HepG2 (cell line): ENCODE results near the gene OR1S2. TPM values are rescaled to one million over a fixed set of nuclear protein-coding genes. Genes with fewer than 3 reads are reported as not detected.
A peak's percentile ranks its signal among the peaks of the same experiment; 100 is the strongest.

Experiments used
- ARHGAP35 ChIP-seq: sonication (generic); formaldehyde crosslinking; IDR thresholded peaks from 2 replicates; pipeline ENCODE4 v1.9.0; 2022; ENCODE audit warnings: mild to moderate bottlenecking, inconsistent platforms, moderate library complexity, missing genetic modification reagents, borderline replicate concordance
- BATF2 ChIP-seq: sonication (generic); formaldehyde crosslinking; IDR thresholded peaks from 2 replicates; pipeline ENCODE4 v1.8.0; 2022; ENCODE audit warnings: mild to moderate bottlenecking, missing genetic modification reagents, moderate library complexity
- BCL6 ChIP-seq: IDR thresholded peaks from 2 replicates; pipeline ENCODE4 v1.6.1; 2016; ENCODE audit warnings: missing genetic modification reagents, missing compliant biosample characterization
- CEBPG ChIP-seq: IDR thresholded peaks from 2 replicates; pipeline ENCODE4 v1.6.1; 2016
- FOXA3 ChIP-seq: IDR thresholded peaks from 2 replicates; pipeline ENCODE4 v1.6.1; 2016; ENCODE audit warnings: missing genetic modification reagents, missing compliant biosample characterization
- FOXK1 ChIP-seq: sonication (generic); formaldehyde crosslinking; IDR thresholded peaks from 2 replicates; pipeline ENCODE4 v1.4.0; 2020; ENCODE audit warnings: low read depth, missing genetic modification reagents, borderline replicate concordance
- MAFG ChIP-seq: sonication (generic); formaldehyde crosslinking; IDR thresholded peaks from 2 replicates; pipeline ENCODE4 v1.5.1; 2020; ENCODE audit warnings: mild to moderate bottlenecking, missing genetic modification reagents
- MEIS1 ChIP-seq: sonication (generic); formaldehyde crosslinking; IDR thresholded peaks from 2 replicates; pipeline ENCODE4 v1.9.0; 2021; ENCODE audit warnings: mild to moderate bottlenecking, missing genetic modification reagents, moderate library complexity, borderline replicate concordance
- MTF1 ChIP-seq: sonication (generic); formaldehyde crosslinking; IDR thresholded peaks from 2 replicates; pipeline ENCODE4 v1.5.0; 2020; ENCODE audit warnings: missing genetic modification reagents
- PPARG ChIP-seq: conservative IDR thresholded peaks from 2 replicates; pipeline ENCODE4 v1.6.1; 2016; ENCODE audit warnings: missing biosample characterization, missing genetic modification reagents
- RFXAP ChIP-seq: sonication (generic); formaldehyde crosslinking; IDR thresholded peaks from 2 replicates; pipeline ENCODE4 v1.4.0; 2020; ENCODE audit warnings: missing genetic modification reagents, borderline replicate concordance
- SCMH1 ChIP-seq: sonication (generic); formaldehyde crosslinking; IDR thresholded peaks from 2 replicates; pipeline ENCODE4 v1.9.0; 2021; ENCODE audit warnings: missing genetic modification reagents, mild to moderate bottlenecking, borderline replicate concordance
- TEF ChIP-seq: sonication (generic); formaldehyde crosslinking; IDR thresholded peaks from 2 replicates; pipeline ENCODE4 v1.5.0; 2020; ENCODE audit warnings: missing genetic modification reagents
- UBTF ChIP-seq: sonication (generic); formaldehyde crosslinking; IDR thresholded peaks from 2 replicates; pipeline ENCODE4 v1.4.0; 2020; ENCODE audit warnings: mild to moderate bottlenecking, missing genetic modification reagents
- ZBTB8A ChIP-seq: sonication (generic); formaldehyde crosslinking; IDR thresholded peaks from 2 replicates; pipeline ENCODE4 v1.4.0; 2020; ENCODE audit warnings: mild to moderate bottlenecking, low read depth, missing genetic modification reagents, borderline replicate concordance
- ZFX ChIP-seq: sonication (generic); formaldehyde crosslinking; IDR thresholded peaks from 2 replicates; pipeline ENCODE4 v1.4.0; 2020; ENCODE audit warnings: mild to moderate bottlenecking, low read depth, missing genetic modification reagents, moderate library complexity
- ZNF180 ChIP-seq: sonication (generic); formaldehyde crosslinking; IDR thresholded peaks from 2 replicates; pipeline ENCODE4 v1.4.0; 2020; ENCODE audit warnings: low read depth, missing genetic modification reagents, borderline replicate concordance
- ZNF20 ChIP-seq: sonication (generic); formaldehyde crosslinking; IDR thresholded peaks from 2 replicates; pipeline ENCODE4 v1.4.0; 2020; ENCODE audit warnings: mild to moderate bottlenecking, moderate library complexity, missing genetic modification reagents
- ZNF430 ChIP-seq: sonication (generic); formaldehyde crosslinking; IDR thresholded peaks from 2 replicates; pipeline ENCODE4 v1.9.0; 2021; ENCODE audit warnings: mild to moderate bottlenecking, missing genetic modification reagents
- ZNF549 ChIP-seq: sonication (generic); formaldehyde crosslinking; IDR thresholded peaks from 2 replicates; pipeline ENCODE4 v1.5.0; 2020; ENCODE audit warnings: missing genetic modification reagents
- ZNF564 ChIP-seq: sonication (generic); formaldehyde crosslinking; IDR thresholded peaks from 2 replicates; pipeline ENCODE4 v1.8.1; 2023; ENCODE audit warnings: mild to moderate bottlenecking, missing genetic modification reagents
- ZNF619 ChIP-seq: sonication (generic); formaldehyde crosslinking; IDR thresholded peaks from 2 replicates; pipeline ENCODE4 v1.4.0; 2020; ENCODE audit warnings: mild to moderate bottlenecking, missing genetic modification reagents
- ZNF639 ChIP-seq: conservative IDR thresholded peaks from 2 replicates; pipeline ENCODE4 v1.6.1; 2018; ENCODE audit warnings: missing genetic modification reagents
- ZNF773 ChIP-seq: sonication (generic); formaldehyde crosslinking; IDR thresholded peaks from 2 replicates; pipeline ENCODE4 v1.4.0; 2020; ENCODE audit warnings: missing genetic modification reagents, borderline replicate concordance
- ZNF781 ChIP-seq: sonication (generic); formaldehyde crosslinking; IDR thresholded peaks from 2 replicates; pipeline ENCODE4 v1.5.1; 2020; ENCODE audit warnings: borderline replicate concordance, mild to moderate bottlenecking, missing genetic modification reagents; ENCODE audit errors: not compliant biosample characterization
- polyA plus RNA-seq, 8 experiments: library from polyadenylated mRNA; depleted of rRNA in 3 of 8; stranded (reverse) in 7 of 8; unstranded in 1 of 8; fragments of >200 nt; fragmentation: Illumina TruSeq in 4 of 8; extraction: Trizol in 4 of 8; gene quantifications; 2 replicates each; pipeline versions ENCODE4 v1.2.1 to v1.2.3, GENCODE V29; 2011 to 2016; ENCODE audit warnings: low read depth in 4 of 8, missing spikeins in 1 of 8, mixed read lengths in 1 of 8; ENCODE audit not compliant: insufficient read depth in 1 of 8
- total RNA-seq, 5 experiments: library from RNA; depleted of rRNA; stranded (reverse); fragments of >200 nt; fragmentation: Illumina TruSeq; extraction: Trizol; gene quantifications; 2 replicates each; pipeline ENCODE4 v1.2.3, GENCODE V29; 2016; ENCODE audit warnings: low read depth in 1 of 5

The OR1S2 gene
- total and polyA plus RNA-seq, 2 of the 13 experiments (the other 11 are each of a cell fraction or from before 2014, with no cell fraction given), result not detected

GRCh38 chr11:58165504-58166106 lies 38.3 kb downstream of the OR1S2 start (continued):
- no peak for TF ChIP-seq ZNF549
- no peak for TF ChIP-seq ZNF20 (CRISPR knock-in tag)
- 0 out of 2 replicates have a peak, but pooled peaks have one; percentile 31 for TF ChIP-seq MEIS1
- TF ChIP-seq ZNF773 (CRISPR knock-in tag), result no peak
- TF ChIP-seq RFXAP, result 0 out of 2 replicates have a peak, but pooled peaks have one; percentile 41
- TF ChIP-seq UBTF (CRISPR knock-in tag), result peak; percentile 38; the same call in 1 of the 2 replicates
- TF ChIP-seq MTF1 (CRISPR knock-in tag), result no peak
- no peak for TF ChIP-seq ZNF619 (CRISPR knock-in tag)
- TF ChIP-seq ZNF564 (CRISPR knock-in tag), result no peak
- TF ChIP-seq ZFX (CRISPR knock-in tag), result no peak; the same call in 1 of the 2 replicates
- peak; percentile 87 for TF ChIP-seq FOXA3 (CRISPR knock-in tag)
- no peak for TF ChIP-seq SCMH1 (CRISPR knock-in tag)
- no peak for TF ChIP-seq ZNF180 (CRISPR knock-in tag)
- TF ChIP-seq ZBTB8A (CRISPR knock-in tag), result no peak
- TF ChIP-seq ZNF430 (CRISPR knock-in tag), result no peak
- peak; percentile 84 for TF ChIP-seq BCL6 (CRISPR knock-in tag)
- peak; percentile 89 for TF ChIP-seq CEBPG (CRISPR knock-in tag)
- TF ChIP-seq MAFG (CRISPR knock-in tag), result no peak
- no peak for TF ChIP-seq ZNF781 (CRISPR knock-in tag)
- TF ChIP-seq ZNF639 (CRISPR knock-in tag), result 0 out of 2 replicates have a peak, but pooled peaks have one; percentile 19
- TF ChIP-seq TEF (CRISPR knock-in tag), result no peak
- no peak for TF ChIP-seq ARHGAP35 (CRISPR knock-in tag)
- no peak for TF ChIP-seq BATF2 (CRISPR knock-in tag)
- TF ChIP-seq PPARG (CRISPR knock-in tag), result 0 out of 2 replicates have a peak, but pooled peaks have one; percentile 14
- no peak for TF ChIP-seq FOXK1 (CRISPR knock-in tag)
